Activated naive CD8-positive, alpha-beta T cell treated with anti-CD3 and anti-CD28 coated beads, Interleukin-2, amount 50 U/mL, for 24 hours (primary cell): ENCODE data around the gene TUBGCP2.

Experiments
- ATAC-seq: fragments of 150-1000 bp; cut with Tn5 transposase; one replicate; pipeline ENCODE4 v1.10.0; 2021
- DNase-seq: peaks from one replicate; pipeline ENCODE4 v3.0.0; 2021
- H3K27ac Mint-ChIP-seq: one replicate; pipeline ENCODE4 v1.8.0; 2021; ENCODE audit warnings: mild to moderate bottlenecking, mixed read lengths
- H3K27me3 Mint-ChIP-seq: one replicate; pipeline ENCODE4 v1.8.0; 2021; ENCODE audit warnings: mixed read lengths
- H3K36me3 Mint-ChIP-seq: one replicate; pipeline ENCODE4 v1.8.0; 2021; ENCODE audit warnings: low read depth, mixed read lengths
- H3K4me1 Mint-ChIP-seq: one replicate; pipeline ENCODE4 v1.8.0; 2021; ENCODE audit warnings: mixed read lengths
- H3K4me3 Mint-ChIP-seq: one replicate; pipeline ENCODE4 v1.8.0; 2021; ENCODE audit warnings: mild to moderate bottlenecking, moderate library complexity, mixed read lengths
- H3K9me3 Mint-ChIP-seq: one replicate; pipeline ENCODE4 v1.8.0; 2021; ENCODE audit warnings: mixed read lengths

The TUBGCP2 gene

GRCh38 chr10:133289761-133290160 lies 18.9 kb downstream of the TUBGCP2 start:
- Mint-ChIP-seq H3K4me3 (no peak overlapping the region), H3K27me3 (no peaks in the 10 kb centered on the region), H3K36me3 (peaks cover 44% of the 10 kb centered on the region), H3K9me3 (no peaks in the 10 kb centered on the region), H3K4me1 (peaks cover 15% of the 10 kb centered on the region), H3K27ac (no peak overlapping the region)
- DNase-seq = no peak
- ATAC-seq = no peak

- Mint-ChIP-seq H3K4me3 (no peak overlapping the region), H3K27ac (no peak overlapping the region), H3K9me3 (no peaks in the 10 kb centered on the region), H3K36me3 (peaks cover 37% of the 10 kb centered on the region), H3K27me3 (no peaks in the 10 kb centered on the region), H3K4me1 (peaks cover under 1% of the 10 kb centered on the region)
- ATAC-seq (no peak), DNase-seq (no peak)
Observed at GRCh38 chr10:133287832-133288500, 20.7 kb downstream of the TUBGCP2 start.

- DNase-seq (no peak), ATAC-seq (no peak)
- H3K27ac Mint-ChIP-seq = no peak overlapping the region
- H3K4me1 Mint-ChIP-seq = no peaks in the 10 kb centered on the region
- H3K4me3 Mint-ChIP-seq = no peak overlapping the region
- H3K36me3 Mint-ChIP-seq = peaks cover 42% of the 10 kb centered on the region
- no peaks in the 10 kb centered on the region for H3K27me3 Mint-ChIP-seq
- H3K9me3 Mint-ChIP-seq = no peaks in the 10 kb centered on the region
Observed at GRCh38 chr10:133286366-133286765, 22.3 kb downstream of the TUBGCP2 start.

DNA sequence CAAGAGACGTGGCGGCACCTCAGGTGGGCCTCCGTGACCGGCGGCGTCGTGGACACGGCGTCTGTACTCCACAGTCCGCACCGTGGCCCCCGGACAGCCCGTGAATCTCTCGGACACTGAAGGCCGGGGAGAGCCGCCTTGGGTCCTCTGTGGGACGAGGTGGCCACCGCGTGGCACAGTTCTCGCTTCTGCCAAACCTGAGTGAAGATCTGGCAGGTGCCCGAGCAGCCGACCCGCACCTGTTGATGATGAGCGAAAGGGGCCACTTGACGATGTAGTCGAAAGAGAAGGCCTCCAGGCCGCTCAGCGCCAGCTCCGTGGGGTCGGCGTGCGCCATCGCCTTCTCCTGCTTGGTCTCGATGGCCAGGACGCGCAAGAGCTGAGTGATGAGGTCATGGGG lies 23.5 kb downstream of the TUBGCP2 start:
- ATAC-seq (no peak), DNase-seq (no peak)
- no peaks in the 10 kb centered on the region for H3K9me3 Mint-ChIP-seq
- H3K4me3 Mint-ChIP-seq = no peak overlapping the region
- peaks cover 36% of the 10 kb centered on the region for H3K36me3 Mint-ChIP-seq
- no peaks in the 10 kb centered on the region for H3K27me3 Mint-ChIP-seq
- no peak overlapping the region for H3K27ac Mint-ChIP-seq
- no peaks in the 10 kb centered on the region for H3K4me1 Mint-ChIP-seq

- Mint-ChIP-seq H3K36me3 (peaks cover 34% of the 10 kb centered on the region), H3K27ac (no peak overlapping the region), H3K4me3 (no peak overlapping the region), H3K4me1 (peaks cover 7% of the 10 kb centered on the region), H3K9me3 (no peaks in the 10 kb centered on the region), H3K27me3 (no peaks in the 10 kb centered on the region)
- DNase-seq (no peak), ATAC-seq (no peak)
Observed at GRCh38 chr10:133283931-133284330, 24.7 kb downstream of the TUBGCP2 start.

GRCh38 chr10:133282846-133283390 lies 25.8 kb downstream of the TUBGCP2 start:
- H3K4me3 Mint-ChIP-seq = no peak overlapping the region
- H3K27me3 Mint-ChIP-seq = no peaks in the 10 kb centered on the region
- no peaks in the 10 kb centered on the region for H3K9me3 Mint-ChIP-seq
- peaks cover 29% of the 10 kb centered on the region for H3K36me3 Mint-ChIP-seq
- H3K27ac Mint-ChIP-seq = no peak overlapping the region
- peaks cover 17% of the 10 kb centered on the region for H3K4me1 Mint-ChIP-seq
- DNase-seq (no peak), ATAC-seq (no peak)

DNA sequence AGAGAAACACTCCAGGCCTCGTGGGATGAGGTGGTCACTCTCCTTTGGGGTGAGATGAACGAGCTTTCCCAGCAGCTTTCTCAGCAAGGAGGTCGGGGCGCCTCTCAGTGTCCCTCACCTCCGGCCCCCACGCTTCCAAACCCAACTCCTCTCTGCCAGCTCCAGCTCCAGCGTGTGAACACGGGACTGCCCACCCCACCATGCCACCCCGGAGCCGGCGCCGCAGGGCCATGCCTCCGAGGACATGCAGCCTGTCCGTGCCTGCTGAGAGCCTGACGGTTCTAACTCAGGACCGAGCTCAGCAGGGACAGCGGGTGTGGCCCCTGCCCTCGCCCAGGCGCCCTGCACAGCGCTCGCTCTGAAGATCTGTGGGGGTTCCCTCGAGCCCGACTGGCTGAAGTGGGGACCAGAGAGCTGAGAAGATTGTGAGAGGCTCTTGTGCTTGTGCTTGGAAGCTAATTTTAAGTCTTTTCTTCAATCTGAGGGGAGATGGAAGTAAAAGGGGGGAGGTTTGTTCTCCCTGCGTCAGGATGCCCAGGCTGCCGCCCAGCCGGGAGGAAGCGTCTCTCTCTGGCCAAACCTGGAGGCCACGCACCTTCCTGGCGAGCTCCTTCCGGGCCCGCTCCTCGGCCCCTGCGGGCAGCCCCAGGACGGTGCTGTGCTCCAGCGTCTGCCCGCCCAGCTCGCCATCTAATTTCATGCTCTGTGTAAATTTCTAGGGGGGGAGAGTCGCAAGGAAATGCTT lies 26.9 kb downstream of the TUBGCP2 start:
- H3K9me3 Mint-ChIP-seq = no peaks in the 10 kb centered on the region
- H3K27ac Mint-ChIP-seq = no peak overlapping the region
- no peak overlapping the region for H3K4me3 Mint-ChIP-seq
- peaks cover 25% of the 10 kb centered on the region for H3K36me3 Mint-ChIP-seq
- H3K27me3 Mint-ChIP-seq = no peaks in the 10 kb centered on the region
- no peak for DNase-seq
- no peak for ATAC-seq
- peaks cover 22% of the 10 kb centered on the region for H3K4me1 Mint-ChIP-seq

- H3K36me3 Mint-ChIP-seq = peaks cover 22% of the 10 kb centered on the region
Observed at GRCh38 chr10:133281084-133281483, 27.6 kb downstream of the TUBGCP2 start.

GRCh38 chr10:133280391-133281059 lies 28.1 kb downstream of the TUBGCP2 start:
- DNase-seq (no peak), ATAC-seq (no peak)
- H3K27me3 Mint-ChIP-seq = no peaks in the 10 kb centered on the region
- H3K4me3 Mint-ChIP-seq = no peak overlapping the region
- H3K27ac Mint-ChIP-seq = no peak overlapping the region
- H3K9me3 Mint-ChIP-seq = no peaks in the 10 kb centered on the region
- H3K36me3 Mint-ChIP-seq = peaks cover 17% of the 10 kb centered on the region
- H3K4me1 Mint-ChIP-seq = peaks cover 27% of the 10 kb centered on the region

More at GRCh38 chr10:133281084-133281483, 27.6 kb downstream of the TUBGCP2 start:
- ATAC-seq = no peak
- no peak for DNase-seq
- Mint-ChIP-seq H3K4me1 (peaks cover 22% of the 10 kb centered on the region), H3K27ac (no peak overlapping the region), H3K9me3 (no peaks in the 10 kb centered on the region), H3K4me3 (no peak overlapping the region), H3K27me3 (no peaks in the 10 kb centered on the region)

DNA sequence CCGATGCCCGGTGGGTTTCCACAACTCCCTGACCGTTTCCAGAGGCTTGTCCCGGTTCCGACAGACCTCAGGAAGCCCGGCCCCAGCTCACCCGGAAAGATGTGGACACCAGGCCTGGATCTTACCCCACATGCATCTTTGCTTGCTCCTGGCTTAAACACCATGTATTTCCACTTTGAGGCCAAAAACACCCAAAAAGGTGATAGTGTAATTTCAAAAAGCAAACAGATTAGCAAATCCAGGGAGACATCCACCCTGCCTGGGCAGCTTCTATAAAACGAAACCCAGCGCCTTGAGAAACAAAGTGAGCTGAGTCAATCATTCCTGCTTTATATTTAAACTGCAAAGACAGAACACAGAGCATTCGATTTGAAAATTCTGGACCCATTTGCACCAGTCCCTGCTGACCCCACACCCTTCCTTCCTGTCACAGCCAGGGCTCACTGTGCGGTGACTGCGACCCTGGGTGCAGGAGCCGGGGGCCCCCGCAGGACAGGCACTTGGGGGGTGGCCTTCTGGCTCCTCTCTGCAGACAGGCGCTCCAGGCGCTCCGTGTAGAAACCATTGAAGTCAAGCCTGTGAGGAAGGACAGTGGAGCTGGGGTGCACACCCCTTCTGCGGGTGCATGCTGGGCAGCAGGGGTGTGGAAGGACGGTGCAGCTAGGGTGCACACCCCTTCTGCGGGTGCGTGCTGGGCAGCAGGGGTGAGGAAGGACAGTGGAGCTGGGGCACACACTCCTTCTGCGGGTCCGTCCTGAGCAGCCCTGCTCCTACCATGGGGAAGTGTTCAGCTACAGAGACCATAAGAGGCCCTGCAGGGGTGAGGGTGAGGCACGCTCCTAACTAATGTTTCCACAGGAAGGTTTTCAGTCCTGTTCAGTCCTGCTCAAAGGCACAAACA lies 29.1 kb downstream of the TUBGCP2 start:
- no peak overlapping the region for H3K27ac Mint-ChIP-seq
- no peaks in the 10 kb centered on the region for H3K27me3 Mint-ChIP-seq
- DNase-seq (no peak), ATAC-seq (no peak)
- no peak overlapping the region for H3K4me3 Mint-ChIP-seq
- H3K9me3 Mint-ChIP-seq = no peaks in the 10 kb centered on the region
- peaks cover 32% of the 10 kb centered on the region for H3K4me1 Mint-ChIP-seq
- peaks cover 12% of the 10 kb centered on the region for H3K36me3 Mint-ChIP-seq

DNA sequence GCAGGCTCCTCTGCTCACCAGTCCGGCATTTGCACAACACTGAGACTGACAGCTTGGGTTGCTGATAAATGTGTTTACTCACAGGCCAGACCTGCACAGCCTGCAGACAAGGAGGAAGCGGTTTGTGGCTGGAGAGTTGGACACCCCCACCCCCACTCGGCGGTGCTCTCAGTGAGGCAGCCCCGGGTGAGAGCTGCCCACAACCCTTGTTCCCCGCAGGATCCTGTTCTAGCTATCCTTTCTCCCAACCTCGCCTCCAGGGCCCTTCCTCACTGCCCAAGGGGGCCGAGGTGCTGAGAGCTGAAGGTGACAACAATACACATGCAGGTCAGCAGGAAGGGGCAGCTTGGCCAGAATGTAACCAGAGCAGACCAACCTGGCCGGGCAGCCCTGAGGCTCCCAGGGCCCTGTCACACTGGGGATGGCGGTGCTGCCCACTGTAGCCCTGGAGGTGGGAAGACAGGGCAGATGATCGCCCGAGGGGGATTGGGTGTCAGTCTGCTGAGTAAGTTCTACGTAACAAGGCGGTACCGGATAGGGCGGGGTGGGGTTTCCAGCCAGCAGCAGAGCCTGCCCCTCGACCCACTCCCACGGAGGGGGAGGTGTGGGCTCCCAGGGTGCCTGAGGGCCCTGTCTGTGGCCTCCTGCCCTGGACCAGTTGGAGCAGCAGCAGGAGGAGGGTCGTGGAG lies 30.0 kb downstream of the TUBGCP2 start:
- Mint-ChIP-seq H3K27me3 (no peaks in the 10 kb centered on the region), H3K36me3 (peaks cover 11% of the 10 kb centered on the region), H3K27ac (peak overlapping the region; percentile 71), H3K9me3 (no peaks in the 10 kb centered on the region), H3K4me3 (peak overlapping the region; percentile 63), H3K4me1 (peaks cover 33% of the 10 kb centered on the region)
- ATAC-seq (peak; percentile 10), DNase-seq (peak; percentile 61)

DNA sequence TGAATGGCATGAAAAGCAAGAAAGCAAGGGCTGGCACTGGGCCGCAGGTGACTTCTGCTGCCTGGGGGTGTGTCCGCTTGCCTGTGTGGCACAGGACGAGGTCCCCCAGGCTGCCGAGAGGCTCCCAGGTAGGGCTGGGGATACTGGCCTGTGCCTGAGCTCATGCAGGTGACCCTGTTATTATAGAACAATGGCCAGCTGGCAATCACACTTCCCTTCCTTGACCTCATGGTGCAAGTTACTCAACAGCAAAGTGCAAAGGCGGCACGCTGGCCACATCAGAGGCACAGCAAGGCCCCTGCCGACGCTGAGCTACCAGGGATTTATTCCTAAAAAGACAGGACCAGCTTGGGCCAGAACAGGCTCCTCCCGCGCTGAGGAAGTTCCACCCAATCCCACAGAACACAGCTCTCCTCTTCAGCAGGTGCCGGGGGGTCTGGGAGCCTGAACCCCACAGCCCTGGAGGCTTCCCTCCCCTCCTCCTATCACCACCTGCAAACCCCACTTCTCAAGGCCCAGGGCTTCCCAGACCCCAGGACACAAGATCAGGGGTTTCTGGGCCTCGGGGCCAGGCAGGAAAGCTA lies 30.6 kb downstream of the TUBGCP2 start:
- Mint-ChIP-seq H3K4me3 (peak overlapping the region; percentile 63), H3K4me1 (peaks cover 33% of the 10 kb centered on the region)
- ATAC-seq = no peak

GRCh38 chr10:133277277-133277992 lies 31.2 kb downstream of the TUBGCP2 start:
- H3K4me1 Mint-ChIP-seq = peaks cover 33% of the 10 kb centered on the region
- H3K36me3 Mint-ChIP-seq = peaks cover 6% of the 10 kb centered on the region
- ATAC-seq (no peak), DNase-seq (no peak)
- no peaks in the 10 kb centered on the region for H3K27me3 Mint-ChIP-seq
- no peak overlapping the region for H3K4me3 Mint-ChIP-seq
- H3K27ac Mint-ChIP-seq = no peak overlapping the region
- no peaks in the 10 kb centered on the region for H3K9me3 Mint-ChIP-seq

More for the DNA sequence above, 30.6 kb downstream of the TUBGCP2 start:
- Mint-ChIP-seq H3K27me3 (no peaks in the 10 kb centered on the region), H3K27ac (peak overlapping the region; percentile 71), H3K36me3 (peaks cover 9% of the 10 kb centered on the region), H3K9me3 (no peaks in the 10 kb centered on the region)
- DNase-seq = no peak
